A549 (cell line): ENCODE results near the gene PCSK5. TPM values are rescaled to one million over a fixed set of nuclear protein-coding genes. Genes with fewer than 3 reads are reported as not detected.

Experiments
- ATAC-seq, 2 experiments: fragments of 200-7000 bp in 1 of 2; fragments of >200 bp in 1 of 2; cut with Nextera tagmentation in 1 of 2; cut with Tn5 transposase in 1 of 2; 3 replicates each; pipeline versions ENCODE4 v1.8.0 to v1.9.1; 2018 to 2020; ENCODE audit warnings: mild to moderate bottlenecking in 1 of 2, moderate library complexity in 1 of 2
- CTCF ChIA-PET: fragments of 300-600 bp; sonication (Branson Sonifier 250); formaldehyde crosslinking; extraction: SDS; loops from one replicate; lab custom pipeline; 2021; ENCODE audit warnings: antibody characterized with exemption, inconsistent platforms; lab: Yijun Ruan, JAX
- POLR2A ChIA-PET: fragments of 350-600 bp; formaldehyde crosslinking; extraction: SDS; loops from one replicate; lab custom pipeline; 2021; ENCODE audit warnings: antibody characterized with exemption, inconsistent platforms; lab: Yijun Ruan, JAX
- DNase-seq, 2 experiments: peaks; one replicate each; pipeline versions ENCODE4 v3.0.0 to v3.0.0-alpha.2; 2011 to 2016; ENCODE audit warnings: low read depth in 1 of 2, low spot score in 1 of 2
- FAIRE-seq: peaks from 2 replicates; lab custom pipeline; 2011; peaks lifted over from hg19 to GRCh38; lab: Jason Lieb, UNC
- H3K27ac ChIP-seq, 2 experiments: fragments of >200 bp; sonication (Bioruptor Twin); formaldehyde crosslinking; 3 replicates each; pipeline ENCODE4 v1.5.1; 2016 to 2017
- H3K4me1 ChIP-seq: fragments of >200 bp; sonication (Bioruptor Twin); formaldehyde crosslinking; 3 replicates; pipeline ENCODE4 v1.6.1; 2016
- H3K4me2 ChIP-seq: fragments of >200 bp; sonication (Bioruptor Twin); formaldehyde crosslinking; 3 replicates; pipeline ENCODE4 v1.6.1; 2016
- H3K4me3 ChIP-seq: fragments of >200 bp; sonication (Bioruptor Twin); formaldehyde crosslinking; 3 replicates; pipeline ENCODE4 v1.5.1; 2016
- H3K9me3 ChIP-seq: fragments of >200 bp; sonication (Bioruptor Twin); formaldehyde crosslinking; 3 replicates; pipeline ENCODE4 v1.6.1; 2016
- CBX8 ChIP-seq: fragments of 200-600 bp; sonication (generic); IDR thresholded peaks from 2 replicates; pipeline ENCODE4 v1.6.1; 2016
- CHD2 ChIP-seq: fragments of 150-350 bp; IDR thresholded peaks from 2 replicates; pipeline ENCODE4 v1.6.1; 2014; ENCODE audit warnings: low read length; ENCODE audit not compliant: partially characterized antibody
- EHMT2 ChIP-seq: fragments of 200-600 bp; sonication (generic); IDR thresholded peaks from 2 replicates; pipeline ENCODE4 v1.6.1; 2016; ENCODE audit warnings: antibody characterized with exemption, low read depth, mild to moderate bottlenecking, moderate library complexity
- FOSL2 ChIP-seq, 2 experiments: fragments of 450-650 bp in 1 of 2; fragments of >200 bp in 1 of 2; sonication (Bioruptor Twin) in 1 of 2; formaldehyde crosslinking; IDR thresholded peaks; 2 replicates each; pipeline versions ENCODE4 v1.5.0 to v1.6.1; 2016 to 2020; ENCODE audit warnings: mild to moderate bottlenecking in 1 of 2, moderate library complexity in 1 of 2
- GATA3 ChIP-seq: IDR thresholded peaks from 2 replicates; pipeline ENCODE4 v1.6.1; 2012; ENCODE audit warnings: borderline replicate concordance
- HEYL ChIP-seq: fragments of 250-450 bp; sonication (Bioruptor Pico); IDR thresholded peaks from 2 replicates; pipeline ENCODE4 v1.8.0; 2021; ENCODE audit warnings: mild to moderate bottlenecking, moderate library complexity
- KDM5A ChIP-seq: fragments of 200-600 bp; sonication (generic); IDR thresholded peaks from 2 replicates; pipeline ENCODE4 v1.6.1; 2016; ENCODE audit warnings: antibody characterized with exemption, mild to moderate bottlenecking
- MYC ChIP-seq: IDR thresholded peaks from 2 replicates; pipeline ENCODE4 v1.6.1; 2012; ENCODE audit warnings: mild to moderate bottlenecking, inconsistent platforms, low read length, improper control_type of control experiment, borderline replicate concordance
- POLR2A ChIP-seq: IDR thresholded peaks from 2 replicates; pipeline ENCODE4 v1.6.1; 2012; ENCODE audit warnings: mild to moderate bottlenecking, low read length
- POLR2AphosphoS2 ChIP-seq: conservative IDR thresholded peaks from 2 replicates; pipeline ENCODE4 v1.6.1; 2012; ENCODE audit warnings: low read length, improper control_type of control experiment, inconsistent platforms
- RAD21 ChIP-seq, 2 experiments: fragments of >200 bp in 1 of 2; sonication (Bioruptor Twin) in 1 of 2; formaldehyde crosslinking in 1 of 2; IDR thresholded peaks in 1 of 2; conservative IDR thresholded peaks in 1 of 2; 2 replicates in 1 of 2; 3 replicates in 1 of 2; pipeline ENCODE4 v1.6.1; 2012 to 2018; ENCODE audit warnings: inconsistent platforms in 1 of 2
- RCOR1 ChIP-seq: fragments of 150-350 bp; IDR thresholded peaks from 2 replicates; pipeline ENCODE4 v1.6.1; 2014; ENCODE audit warnings: antibody characterized with exemption, low read length, low read depth
- REST ChIP-seq: fragments of 200-600 bp; sonication (generic); IDR thresholded peaks from 2 replicates; pipeline ENCODE4 v1.6.1; 2016; ENCODE audit warnings: antibody characterized with exemption, mild to moderate bottlenecking, moderate library complexity
- RFX5 ChIP-seq: fragments of 450-650 bp; IDR thresholded peaks from 2 replicates; pipeline ENCODE4 v1.7.1; 2014; ENCODE audit warnings: antibody characterized with exemption, mild to moderate bottlenecking, moderate library complexity
- SMC3 ChIP-seq: fragments of >200 bp; sonication (Bioruptor Twin); formaldehyde crosslinking; IDR thresholded peaks from 3 replicates; pipeline ENCODE4 v1.6.1; 2018; ENCODE audit warnings: inconsistent platforms
- TP53 ChIP-seq: fragments of 250-450 bp; sonication (Bioruptor Pico); IDR thresholded peaks from 2 replicates; pipeline ENCODE4 v1.5.0; 2021; ENCODE audit warnings: mild to moderate bottlenecking, moderate library complexity
- USF2 ChIP-seq: fragments of 450-650 bp; IDR thresholded peaks from 2 replicates; pipeline ENCODE4 v1.6.1; 2014; ENCODE audit warnings: antibody characterized with exemption
- ZC3H11A ChIP-seq: fragments of 450-650 bp; IDR thresholded peaks from 2 replicates; pipeline ENCODE4 v1.6.1; 2014; ENCODE audit warnings: antibody characterized with exemption, mild to moderate bottlenecking
- ZFP36 ChIP-seq: fragments of 450-650 bp; IDR thresholded peaks from 2 replicates; pipeline ENCODE4 v1.6.1; 2014; ENCODE audit warnings: borderline replicate concordance; ENCODE audit not compliant: partially characterized antibody
- WGBS: methylation state at CpG from one replicate; pipeline ENCODE4 v1.1.6; 2017; ENCODE audit errors: missing lambda C conversion rate; 5-methylcytosine and 5-hydroxymethylcytosine counted together
- polyA plus RNA-seq, 4 experiments: library from polyadenylated mRNA; depleted of rRNA in 3 of 4; stranded (reverse); fragments of >200 nt; fragmentation: RNase III in 1 of 4; extraction: RNeasy Plus Mini Kit Qiagen cat#74134 plus additional on column Dnase treatment in 1 of 4; gene quantifications; 2 replicates in 3 of 4; 3 replicates in 1 of 4; pipeline ENCODE4 v1.2.3, GENCODE V29; 2011 to 2017
- TF ChIP-seq, protein P1 (sequence below): IDR thresholded peaks from 2 replicates; pipeline ENCODE4 v1.6.1; 2012
- TF ChIP-seq, protein P2 (sequence below): fragments of >200 bp; sonication (Bioruptor Twin); formaldehyde crosslinking; IDR thresholded peaks from 3 replicates; pipeline ENCODE4 v1.5.1; 2016
- TF ChIP-seq, protein P3 (sequence below): fragments of 250-450 bp; sonication (Bioruptor Pico); IDR thresholded peaks from 2 replicates; pipeline ENCODE4 v1.5.0; 2021; ENCODE audit warnings: mild to moderate bottlenecking, moderate library complexity, borderline replicate concordance
- TF ChIP-seq, protein P4 (sequence below): fragments of >200 bp; sonication (Bioruptor Twin); formaldehyde crosslinking; IDR thresholded peaks from 2 replicates; pipeline ENCODE4 v1.6.1; 2016

The PCSK5 gene
- polyA plus RNA-seq, 2 of the 4 experiments (the other 2 are of a cell fraction), result 1.3 to 6.7 TPM

- H3K27ac ChIP-seq, result peak overlapping the region; percentile 37 to 65; a peak in 3 of 6 replicates
- ChIA-PET POLR2A (interaction anchor here (1.2 kb wide), 1 partner anchor 18 kb away, joined by 3 read pairs; no protein-coding TSS in a partner anchor), CTCF (interaction anchor here (0.6 to 2.9 kb wide), 10 partner anchors 18 to 303 kb away, joined by 3 to 11 read pairs (median 3); no protein-coding TSS in a partner anchor)
- ATAC-seq, result peak; percentile 47 to 66; a peak in 4 of 6 replicates
- no peak for FAIRE-seq
- peaks cover 19% of the 10 kb centered on the region for H3K4me1 ChIP-seq
- peak in 1 of 2 experiments; percentile 33 for DNase-seq
- 49% methylated on average over 3 of the region's 3 CpGs for WGBS
- H3K9me3 ChIP-seq, result no peaks in the 10 kb centered on the region
- H3K4me3 ChIP-seq, result no peak overlapping the region
- no peak for TF ChIP-seq POLR2A
- no peak for TF ChIP-seq RCOR1
- TF ChIP-seq FOSL2 (IDR thresholded peaks at IDR 0.05), result no peak
- TF ChIP-seq FOSL2 (CRISPR knock-in tag; IDR thresholded peaks at IDR 0.05), result peak; percentile 15; the same call in 1 of the 2 replicates
- H3K4me2 ChIP-seq, result peak overlapping the region; percentile 42; the same call in 2 of the 3 replicates
Observed at GRCh38 chr9:76401580-76402354, 511.3 kb downstream of the PCSK5 start.

- 5% methylated on average over 2 of the region's 2 CpGs for WGBS
- Histone ChIP-seq H3K4me3 (no peak overlapping the region), H3K4me1 (peaks cover 19% of the 10 kb centered on the region), H3K4me2 (peak overlapping the region; percentile 72), H3K27ac (peak overlapping the region; percentile 42 to 68; a peak in 5 of 6 replicates), H3K9me3 (no peaks in the 10 kb centered on the region)
- CTCF ChIA-PET, result interaction anchor here (1.0 to 2.8 kb wide), 3 partner anchors 22 to 301 kb away, joined by 3 to 11 read pairs (median 3); no protein-coding TSS in a partner anchor
- peak; percentile 77 to 86 for ATAC-seq
- POLR2A ChIA-PET, result no interaction called here
- FAIRE-seq, result peak; percentile 79
- peak; percentile 48 to 66 for DNase-seq
- TF ChIP-seq RAD21 (conservative IDR thresholded peaks at IDR 0.05 in 1 of 2, IDR thresholded peaks at IDR 0.05 in 1 of 2), result peak; percentile 39 to 52
- no peak for TF ChIP-seq POLR2AphosphoS2
- no peak for TF ChIP-seq ZFP36
- no peak for TF ChIP-seq KDM5A
- TF ChIP-seq EHMT2, result no peak
- TF ChIP-seq RFX5, result no peak
- no peak for TF ChIP-seq REST
- TF ChIP-seq, protein P1, sequence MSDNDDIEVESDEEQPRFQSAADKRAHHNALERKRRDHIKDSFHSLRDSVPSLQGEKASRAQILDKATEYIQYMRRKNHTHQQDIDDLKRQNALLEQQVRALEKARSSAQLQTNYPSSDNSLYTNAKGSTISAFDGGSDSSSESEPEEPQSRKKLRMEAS, result no peak
- TF ChIP-seq CBX8, result no peak
- no peak for TF ChIP-seq POLR2A
- TF ChIP-seq SMC3, result peak; percentile 70
- no peak for TF ChIP-seq RCOR1
- TF ChIP-seq USF2, result no peak
- TF ChIP-seq HEYL, result no peak
- TF ChIP-seq TP53 (CRISPR knock-in tag), result no peak
- TF ChIP-seq ZC3H11A, result no peak
- TF ChIP-seq, protein P2, sequence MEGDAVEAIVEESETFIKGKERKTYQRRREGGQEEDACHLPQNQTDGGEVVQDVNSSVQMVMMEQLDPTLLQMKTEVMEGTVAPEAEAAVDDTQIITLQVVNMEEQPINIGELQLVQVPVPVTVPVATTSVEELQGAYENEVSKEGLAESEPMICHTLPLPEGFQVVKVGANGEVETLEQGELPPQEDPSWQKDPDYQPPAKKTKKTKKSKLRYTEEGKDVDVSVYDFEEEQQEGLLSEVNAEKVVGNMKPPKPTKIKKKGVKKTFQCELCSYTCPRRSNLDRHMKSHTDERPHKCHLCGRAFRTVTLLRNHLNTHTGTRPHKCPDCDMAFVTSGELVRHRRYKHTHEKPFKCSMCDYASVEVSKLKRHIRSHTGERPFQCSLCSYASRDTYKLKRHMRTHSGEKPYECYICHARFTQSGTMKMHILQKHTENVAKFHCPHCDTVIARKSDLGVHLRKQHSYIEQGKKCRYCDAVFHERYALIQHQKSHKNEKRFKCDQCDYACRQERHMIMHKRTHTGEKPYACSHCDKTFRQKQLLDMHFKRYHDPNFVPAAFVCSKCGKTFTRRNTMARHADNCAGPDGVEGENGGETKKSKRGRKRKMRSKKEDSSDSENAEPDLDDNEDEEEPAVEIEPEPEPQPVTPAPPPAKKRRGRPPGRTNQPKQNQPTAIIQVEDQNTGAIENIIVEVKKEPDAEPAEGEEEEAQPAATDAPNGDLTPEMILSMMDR, result peak; percentile 66
- TF ChIP-seq CHD2, result no peak
- TF ChIP-seq, protein P3, sequence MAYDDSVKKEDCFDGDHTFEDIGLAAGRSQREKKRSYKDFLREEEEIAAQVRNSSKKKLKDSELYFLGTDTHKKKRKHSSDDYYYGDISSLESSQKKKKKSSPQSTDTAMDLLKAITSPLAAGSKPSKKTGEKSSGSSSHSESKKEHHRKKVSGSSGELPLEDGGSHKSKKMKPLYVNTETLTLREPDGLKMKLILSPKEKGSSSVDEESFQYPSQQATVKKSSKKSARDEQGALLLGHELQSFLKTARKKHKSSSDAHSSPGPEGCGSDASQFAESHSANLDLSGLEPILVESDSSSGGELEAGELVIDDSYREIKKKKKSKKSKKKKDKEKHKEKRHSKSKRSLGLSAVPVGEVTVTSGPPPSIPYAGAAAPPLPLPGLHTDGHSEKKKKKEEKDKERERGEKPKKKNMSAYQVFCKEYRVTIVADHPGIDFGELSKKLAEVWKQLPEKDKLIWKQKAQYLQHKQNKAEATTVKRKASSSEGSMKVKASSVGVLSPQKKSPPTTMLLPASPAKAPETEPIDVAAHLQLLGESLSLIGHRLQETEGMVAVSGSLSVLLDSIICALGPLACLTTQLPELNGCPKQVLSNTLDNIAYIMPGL, result no peak
- TF ChIP-seq, protein P4, sequence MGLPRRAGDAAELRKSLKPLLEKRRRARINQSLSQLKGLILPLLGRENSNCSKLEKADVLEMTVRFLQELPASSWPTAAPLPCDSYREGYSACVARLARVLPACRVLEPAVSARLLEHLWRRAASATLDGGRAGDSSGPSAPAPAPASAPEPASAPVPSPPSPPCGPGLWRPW, result no peak
- TF ChIP-seq MYC, result no peak
- TF ChIP-seq GATA3, result no peak
Observed at GRCh38 chr9:76403352-76403751, 512.9 kb downstream of the PCSK5 start.
